Adrenal gland (tissue), 12 donors: ENCODE measurements around the gene HECTD2. TPM values are rescaled to one million over a fixed set of nuclear protein-coding genes. Genes with fewer than 3 reads are reported as not detected.

Experiments
- DNase-seq, 7 donors: peaks; one replicate each; pipeline ENCODE4 v3.0.0-alpha.2; 2019 to 2020
- H3K27ac ChIP-seq, 5 donors: fragments of 200-600 bp; sonication (generic) in 4 of 5; 1 replicate in 3 of 5; 2 replicates in 2 of 5; pipeline versions ENCODE4 v1.5.1 to v1.8.0; 2016 to 2020; ENCODE audit warnings: mild to moderate bottlenecking in 1 of 5
- H3K27me3 ChIP-seq: fragments of 200-600 bp; 2 replicates; pipeline ENCODE4 v1.8.0; 2021
- H3K36me3 ChIP-seq, 2 donors: fragments of 200-600 bp; replicated peaks in 1 of 2; 1 replicate in 1 of 2; 2 replicates in 1 of 2; pipeline versions ENCODE4 v1.5.1 to v1.8.0; 2018 to 2022
- H3K4me1 ChIP-seq, 2 donors: fragments of 200-600 bp; replicated peaks in 1 of 2; 1 replicate in 1 of 2; 2 replicates in 1 of 2; pipeline versions ENCODE4 v1.5.1 to v1.8.0; 2018 to 2021
- H3K4me3 ChIP-seq, 4 donors: fragments of 200-600 bp; sonication (generic) in 3 of 4; one replicate each; pipeline ENCODE4 v1.5.1; 2016 to 2018
- H3K9me3 ChIP-seq, 3 donors: fragments of 200-600 bp; sonication (generic) in 1 of 3; replicated peaks in 1 of 3; 1 replicate in 2 of 3; 2 replicates in 1 of 3; pipeline versions ENCODE4 v1.5.1 to v1.8.0; 2016 to 2021
- POLR2A ChIP-seq, 2 donors: fragments of 450-650 bp; IDR thresholded peaks; one replicate each; pipeline ENCODE4 v1.6.1; 2017; ENCODE audit warnings: antibody characterized with exemption in 2 of 2, mild to moderate bottlenecking in 2 of 2, moderate library complexity in 1 of 2
- WGBS, 4 donors: extraction: QIAGEN DNeasy Blood & Tissue Kit in 2 of 4; methylation state at CpG; one replicate each; pipeline versions ENCODE4 v1.1.5 to v1.1.7; 2013 to 2017; 5-methylcytosine and 5-hydroxymethylcytosine counted together
- intact Hi-C, 2 donors: fragments of 100-400 bp; cut with DNase I; formaldehyde crosslinking; loops; one replicate each; pipeline versions ENCODE4 v1.14.1 to v1.15.0; 2022 to 2023
- polyA plus RNA-seq, 3 donors: library from polyadenylated mRNA; stranded (reverse); fragments of 200-250 nt in 2 of 3; fragments of 350-450 nt in 1 of 3; fragmentation: Illumina TruSeq in 1 of 3; extraction: RNeasy Lipid Tissue Mini Kit (QIAGEN cat#74804) in 1 of 3; gene quantifications; one replicate each; pipeline ENCODE4 v1.2.3, GENCODE V29; 2013 to 2014
- total RNA-seq, 9 donors: library from RNA; depleted of rRNA in 4 of 9; stranded (reverse); fragments of >200 nt in 4 of 9; fragments of 120-200 nt in 1 of 9; fragmentation: NEBNext Ultra II Directional in 1 of 9; extraction: Animal tissue kit (Norgen Biotek cat#: 25700) in 1 of 9; gene quantifications; one replicate each; pipeline versions ENCODE4 v1.1.0 to v1.2.4, GENCODE V29; 2013 to 2023
- TF ChIP-seq, protein P1 (sequence below), 6 experiments: fragments of 450-650 bp in 4 of 6; fragments of 200-600 bp in 2 of 6; sonication (generic) in 1 of 6; IDR thresholded peaks; 1 replicate in 5 of 6; 2 replicates in 1 of 6; pipeline versions ENCODE4 v1.5.1 to v1.8.0; 2016 to 2021; ENCODE audit warnings: antibody characterized with exemption in 6 of 6, mild to moderate bottlenecking in 2 of 6, moderate library complexity in 1 of 6
- donor health status: healthy with polysubstance abuse.
- donor health status: Bipolar disorder and iron deficiency.
- donor health status: DM: yes; HTN: yes; CAD: no.
- donor health status: DM: no; HTN: no; CAD: no.
- donor health status: DM: no; HTN: no; CAD: no.
- donor health status: DM: yes; HTN: yes; CAD: no.

The HECTD2 gene
- total and polyA plus RNA-seq, 12 donors, result 5.4 to 20.3 (median 8.2) TPM

DNA sequence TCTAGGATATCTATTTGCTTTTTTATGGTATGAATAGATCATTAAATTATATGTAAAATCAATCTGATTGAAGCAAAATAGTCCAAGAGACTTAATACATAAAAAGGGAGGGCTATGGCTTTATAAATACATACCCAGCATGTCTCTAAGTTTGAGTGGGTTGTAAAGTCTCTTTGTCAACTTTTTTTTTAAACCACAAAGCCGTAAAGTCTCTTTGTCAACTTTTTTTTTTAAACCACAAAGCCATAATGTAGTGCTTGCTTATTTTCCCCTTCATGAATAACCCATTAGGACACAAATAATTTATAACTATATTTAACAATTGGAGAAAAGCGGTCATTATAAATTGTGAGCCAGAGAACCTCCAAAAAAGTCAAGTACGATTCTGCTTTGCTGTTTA lies 5.7 kb downstream of the HECTD2 start:
- Histone ChIP-seq H3K27ac (no peak overlapping the region), H3K9me3 (no peaks in the 10 kb centered on the region), H3K4me3 (no peak overlapping the region), H3K4me1 (peaks cover 5 to 26% of the 10 kb centered on the region in 2 donors), H3K36me3 (no peaks in the 10 kb centered on the region), H3K27me3 (no peaks in the 10 kb centered on the region)
- intact Hi-C loops, result no loop called here
- 79% methylated on average over 3 of the region's 3 CpGs for WGBS, 4 donors
- TF ChIP-seq, protein P1, sequence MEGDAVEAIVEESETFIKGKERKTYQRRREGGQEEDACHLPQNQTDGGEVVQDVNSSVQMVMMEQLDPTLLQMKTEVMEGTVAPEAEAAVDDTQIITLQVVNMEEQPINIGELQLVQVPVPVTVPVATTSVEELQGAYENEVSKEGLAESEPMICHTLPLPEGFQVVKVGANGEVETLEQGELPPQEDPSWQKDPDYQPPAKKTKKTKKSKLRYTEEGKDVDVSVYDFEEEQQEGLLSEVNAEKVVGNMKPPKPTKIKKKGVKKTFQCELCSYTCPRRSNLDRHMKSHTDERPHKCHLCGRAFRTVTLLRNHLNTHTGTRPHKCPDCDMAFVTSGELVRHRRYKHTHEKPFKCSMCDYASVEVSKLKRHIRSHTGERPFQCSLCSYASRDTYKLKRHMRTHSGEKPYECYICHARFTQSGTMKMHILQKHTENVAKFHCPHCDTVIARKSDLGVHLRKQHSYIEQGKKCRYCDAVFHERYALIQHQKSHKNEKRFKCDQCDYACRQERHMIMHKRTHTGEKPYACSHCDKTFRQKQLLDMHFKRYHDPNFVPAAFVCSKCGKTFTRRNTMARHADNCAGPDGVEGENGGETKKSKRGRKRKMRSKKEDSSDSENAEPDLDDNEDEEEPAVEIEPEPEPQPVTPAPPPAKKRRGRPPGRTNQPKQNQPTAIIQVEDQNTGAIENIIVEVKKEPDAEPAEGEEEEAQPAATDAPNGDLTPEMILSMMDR (IDR thresholded peaks at IDR 0.05), result no peak
- TF ChIP-seq POLR2A (IDR thresholded peaks at IDR 0.05), result no peak
- DNase-seq, result no peak

DNA sequence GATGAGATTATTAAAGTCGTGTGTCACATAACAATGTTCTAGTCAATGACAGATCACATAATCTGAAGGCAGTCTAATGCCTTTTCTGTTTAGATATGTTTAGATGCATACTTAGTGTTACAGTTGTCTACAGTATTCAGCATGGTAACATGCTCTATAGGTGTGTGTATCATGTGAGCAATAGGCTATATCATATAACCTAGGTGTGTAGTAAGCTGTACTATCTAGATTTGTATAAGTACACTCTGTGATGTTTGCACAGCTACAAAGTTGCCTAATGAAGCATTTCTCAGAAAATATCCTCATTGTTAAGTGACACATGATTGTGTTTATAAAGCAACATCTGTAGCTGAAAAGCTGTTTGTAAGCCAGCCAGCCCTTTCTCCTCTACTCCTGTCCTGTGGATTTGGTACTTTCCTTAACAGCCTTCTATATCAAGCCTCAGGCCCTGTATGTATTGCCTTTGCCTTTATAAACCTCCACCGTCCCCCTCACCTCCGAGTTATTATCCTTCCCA lies 6.3 kb downstream of the HECTD2 start:
- no peak overlapping the region for H3K27ac ChIP-seq
- intact Hi-C loops, result no loop called here
- H3K4me1 ChIP-seq, result peaks cover 6 to 21% of the 10 kb centered on the region in 2 donors
- TF ChIP-seq, protein P1 (IDR thresholded peaks at IDR 0.05), result no peak
- TF ChIP-seq POLR2A (IDR thresholded peaks at IDR 0.05), result no peak
- no peak for DNase-seq
- H3K36me3 ChIP-seq, result no peaks in the 10 kb centered on the region
- 77 to 86% (median 80%) methylated on average over 3 of the region's 3 CpGs for WGBS, 4 donors
- H3K27me3 ChIP-seq, result no peaks in the 10 kb centered on the region
- no peaks in the 10 kb centered on the region for H3K9me3 ChIP-seq
- no peak overlapping the region for H3K4me3 ChIP-seq

- no peak for DNase-seq
- Histone ChIP-seq H3K4me3 (no peak overlapping the region), H3K27me3 (no peaks in the 10 kb centered on the region), H3K27ac (no peak overlapping the region), H3K4me1 (peaks cover 6 to 12% of the 10 kb centered on the region in 2 donors), H3K36me3 (no peaks in the 10 kb centered on the region), H3K9me3 (no peaks in the 10 kb centered on the region)
- TF ChIP-seq, protein P1 (IDR thresholded peaks at IDR 0.05), result no peak
- no peak for TF ChIP-seq POLR2A (IDR thresholded peaks at IDR 0.05)
- intact Hi-C loops, result no loop called here
- WGBS, 4 donors, result 83 to 90% (median 84%) methylated on average over 2 of the region's 2 CpGs
These were observed 8.3 kb downstream of the HECTD2 start for GRCh38 chr10:91418416-91418815.

DNA sequence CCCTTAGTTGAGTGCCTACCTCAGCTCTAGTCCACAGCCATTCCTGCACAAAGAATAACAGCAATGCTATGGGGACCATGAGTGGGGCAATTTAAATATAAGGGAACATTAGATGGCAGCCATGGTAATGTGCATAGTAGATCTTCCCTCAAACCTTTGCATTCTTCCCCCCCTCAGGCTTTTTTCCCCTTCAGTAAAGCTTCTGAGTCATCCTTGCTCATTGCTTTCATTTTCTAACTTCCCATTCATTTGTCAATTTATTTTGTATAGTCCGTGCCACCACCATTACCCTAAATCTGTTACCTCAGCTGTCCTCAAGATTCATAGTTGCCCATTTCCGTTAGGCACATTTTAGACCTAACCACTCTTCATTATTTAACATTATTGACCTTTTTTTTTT lies 10.7 kb downstream of the HECTD2 start:
- Histone ChIP-seq H3K4me3 (no peak overlapping the region), H3K36me3 (no peaks in the 10 kb centered on the region), H3K27ac (peak overlapping the region in 1 of 5 donors; percentile 14), H3K4me1 (peaks cover 4 to 6% of the 10 kb centered on the region in 2 donors), H3K9me3 (no peaks in the 10 kb centered on the region), H3K27me3 (no peaks in the 10 kb centered on the region)
- WGBS, 4 donors, result 65 to 68% (median 66%) methylated on average over 2 of the region's 2 CpGs
- TF ChIP-seq, protein P1 (IDR thresholded peaks at IDR 0.05), result no peak
- no peak for TF ChIP-seq POLR2A (IDR thresholded peaks at IDR 0.05)
- no peak for DNase-seq
- intact Hi-C loops, result no loop called here
